Central memory CD8-positive, alpha-beta T cell (primary cell): ENCODE data around the gene ACAP2.

ENCODE experiments used
- ATAC-seq: fragments of 150-1000 bp; cut with Tn5 transposase; replicated peaks from 2 replicates; pipeline ENCODE4 v1.10.0; 2022; ENCODE audit warnings: mild to moderate bottlenecking, moderate FRiP score, moderate number of reproducible peaks; ENCODE audit not compliant: poor library complexity, severe bottlenecking; ENCODE audit errors: extremely low read depth
- DNase-seq, 2 donors: peaks; one replicate each; pipeline ENCODE4 v3.0.0; 2021; ENCODE audit warnings: low spot score in 2 of 2
- H3K27ac Mint-ChIP-seq: one replicate; pipeline ENCODE4 v1.8.0; 2022; ENCODE audit warnings: low read depth, mild to moderate bottlenecking, moderate library complexity, mixed read lengths
- H3K27me3 Mint-ChIP-seq: one replicate; pipeline ENCODE4 v1.8.0; 2022; ENCODE audit warnings: mixed read lengths
- H3K36me3 Mint-ChIP-seq: one replicate; pipeline ENCODE4 v1.8.0; 2022; ENCODE audit warnings: mild to moderate bottlenecking, moderate library complexity, mixed read lengths; ENCODE audit not compliant: insufficient read depth
- H3K4me1 Mint-ChIP-seq: one replicate; pipeline ENCODE4 v1.8.0; 2022; ENCODE audit warnings: mixed read lengths
- H3K4me3 Mint-ChIP-seq: one replicate; pipeline ENCODE4 v1.8.0; 2022; ENCODE audit warnings: mild to moderate bottlenecking, moderate library complexity, mixed read lengths
- H3K9me3 Mint-ChIP-seq: one replicate; pipeline ENCODE4 v1.8.0; 2022; ENCODE audit warnings: mixed read lengths

ACAP2 gene

DNA sequence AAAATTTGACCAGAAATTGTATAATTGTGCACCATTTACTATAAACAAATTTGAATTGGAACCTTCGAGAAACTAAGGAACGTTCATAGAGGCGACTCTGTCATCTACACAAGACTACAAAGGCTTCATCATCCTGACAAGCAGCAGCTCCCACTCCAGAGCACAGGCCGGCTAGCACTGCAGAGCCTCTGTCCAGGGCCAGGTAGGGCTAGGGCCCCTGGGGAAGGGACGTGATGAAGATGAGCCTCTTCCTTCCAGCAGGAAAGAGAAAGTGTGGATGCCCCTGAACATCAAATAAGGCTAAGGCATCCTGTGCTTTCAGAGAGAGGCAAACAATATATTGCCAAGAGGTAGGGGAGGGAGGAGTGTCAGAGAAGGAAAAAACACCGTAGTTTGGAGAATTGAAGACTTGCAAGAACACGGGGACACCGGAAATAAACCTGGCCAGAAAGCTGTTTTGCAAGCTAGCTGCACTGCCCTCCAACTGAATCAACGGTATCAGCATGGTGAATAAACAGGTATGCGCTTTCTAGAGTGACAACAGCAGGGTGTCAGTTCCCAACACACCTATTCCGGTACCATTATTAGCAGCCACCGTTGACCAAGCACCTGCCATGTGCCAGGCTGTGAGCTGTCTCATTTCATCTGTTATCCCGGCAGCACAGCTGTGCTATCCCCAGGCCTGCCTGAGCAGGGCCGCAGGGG lies 184.2 kb downstream of the ACAP2 start:
- ATAC-seq (no peak), DNase-seq (peak in 1 of 2 donors; percentile 9)
- Mint-ChIP-seq H3K36me3 (peaks cover 9% of the 10 kb centered on the region), H3K9me3 (no peaks in the 10 kb centered on the region), H3K27ac (peak overlapping the region; percentile 85), H3K27me3 (no peaks in the 10 kb centered on the region), H3K4me3 (peak overlapping the region; percentile 67), H3K4me1 (peaks cover 8% of the 10 kb centered on the region)

DNA sequence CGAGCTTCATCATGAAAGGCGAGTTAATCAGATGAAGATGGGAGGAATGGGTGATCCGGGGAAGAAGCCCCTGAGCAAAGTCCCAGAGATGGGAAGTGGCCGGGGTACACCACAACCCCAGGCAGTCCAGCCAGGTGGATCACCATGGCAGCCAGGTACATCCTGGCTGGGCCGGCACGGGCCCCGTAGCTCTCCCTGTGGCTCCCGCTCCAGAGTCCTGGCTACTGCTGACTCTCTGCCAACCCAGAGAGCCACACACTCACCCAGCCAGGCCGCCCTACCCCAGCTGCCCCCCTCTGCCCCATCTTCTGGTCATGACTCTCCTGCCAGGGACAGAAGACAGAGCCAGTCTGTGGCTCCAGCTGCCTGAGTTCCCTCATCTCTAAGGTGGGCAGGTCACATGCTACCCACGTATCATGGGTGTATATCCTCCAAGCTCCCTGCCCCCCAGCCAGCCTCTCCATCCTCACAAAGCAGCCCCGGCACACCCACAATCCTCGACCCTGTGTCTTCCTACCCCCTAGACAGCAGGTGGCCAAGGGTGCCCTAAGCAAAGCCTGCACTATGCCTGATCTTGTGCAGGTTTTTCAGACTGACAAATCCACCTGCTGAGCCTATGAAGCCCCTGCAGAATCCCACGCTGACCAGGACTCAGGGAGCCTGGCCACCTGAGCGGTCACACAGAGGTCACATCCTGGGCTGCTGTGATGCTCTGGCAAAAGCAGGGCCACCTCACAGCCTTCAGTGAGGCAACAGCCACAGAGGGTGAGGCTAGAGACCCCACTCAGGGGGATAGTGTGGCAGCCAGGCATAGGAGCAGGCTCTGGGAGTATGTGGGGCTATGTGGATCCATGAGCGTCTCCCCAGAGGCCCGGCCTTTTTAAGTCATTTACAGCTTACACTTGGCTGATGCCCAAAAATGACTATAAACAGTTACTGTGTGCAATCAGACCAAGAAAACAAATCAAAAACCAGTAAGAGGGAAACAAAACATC lies 185.1 kb downstream of the ACAP2 start:
- H3K4me3 Mint-ChIP-seq, result peak overlapping the region; percentile 67

DNA sequence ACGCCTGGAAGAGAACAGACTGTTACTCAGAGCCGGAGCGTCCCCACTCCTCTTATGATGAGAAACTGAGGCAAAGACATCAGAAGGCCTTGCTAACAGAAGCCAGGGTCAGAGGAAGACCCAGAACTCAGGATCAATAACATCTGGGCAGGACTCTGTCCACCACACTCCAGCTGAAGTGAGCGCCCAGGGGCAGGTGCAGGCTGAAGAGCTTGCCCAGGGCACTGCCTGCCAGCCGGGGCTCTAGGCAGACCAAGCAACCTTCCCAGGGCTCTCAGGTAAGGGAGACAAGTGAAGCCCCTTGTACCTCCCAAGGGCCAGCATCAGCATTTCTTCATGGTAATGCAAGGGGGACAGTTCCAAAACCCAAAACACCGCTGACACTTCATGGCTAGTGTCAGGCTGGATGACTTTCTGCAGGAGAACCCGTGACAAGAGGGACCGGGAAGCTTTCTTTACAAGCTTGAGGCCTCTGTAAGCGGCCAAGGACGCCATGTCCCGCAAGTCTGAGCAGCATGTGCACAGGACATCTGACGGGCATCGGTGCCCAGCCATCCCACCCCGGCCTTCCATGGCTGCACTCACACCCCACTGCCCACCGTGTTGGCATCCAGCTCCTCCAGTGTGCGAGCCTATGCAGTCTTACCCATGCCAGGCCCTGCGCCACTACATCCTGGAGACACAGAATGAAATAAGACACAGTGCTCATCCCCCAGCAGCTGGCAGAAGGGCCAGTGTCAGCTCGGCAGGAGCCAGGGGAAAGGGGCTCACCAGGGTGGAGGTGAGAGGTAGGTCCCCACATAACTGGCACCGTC lies 186.0 kb downstream of the ACAP2 start:
- Mint-ChIP-seq H3K36me3 (peaks cover 10% of the 10 kb centered on the region), H3K4me3 (no peak overlapping the region), H3K4me1 (peaks cover 19% of the 10 kb centered on the region), H3K27me3 (no peaks in the 10 kb centered on the region), H3K9me3 (no peaks in the 10 kb centered on the region), H3K27ac (no peak overlapping the region)
- no peak for ATAC-seq
- peak in 1 of 2 donors; percentile 8 for DNase-seq

More for the DNA sequence above, 185.1 kb downstream of the ACAP2 start:
- H3K9me3 Mint-ChIP-seq, result no peaks in the 10 kb centered on the region
- no peak for ATAC-seq
- H3K27ac Mint-ChIP-seq, result peak overlapping the region; percentile 85
- H3K4me1 Mint-ChIP-seq, result peaks cover 13% of the 10 kb centered on the region
- DNase-seq, result peak in 1 of 2 donors; percentile 8
- H3K27me3 Mint-ChIP-seq, result no peaks in the 10 kb centered on the region
- peaks cover 9% of the 10 kb centered on the region for H3K36me3 Mint-ChIP-seq

DNA sequence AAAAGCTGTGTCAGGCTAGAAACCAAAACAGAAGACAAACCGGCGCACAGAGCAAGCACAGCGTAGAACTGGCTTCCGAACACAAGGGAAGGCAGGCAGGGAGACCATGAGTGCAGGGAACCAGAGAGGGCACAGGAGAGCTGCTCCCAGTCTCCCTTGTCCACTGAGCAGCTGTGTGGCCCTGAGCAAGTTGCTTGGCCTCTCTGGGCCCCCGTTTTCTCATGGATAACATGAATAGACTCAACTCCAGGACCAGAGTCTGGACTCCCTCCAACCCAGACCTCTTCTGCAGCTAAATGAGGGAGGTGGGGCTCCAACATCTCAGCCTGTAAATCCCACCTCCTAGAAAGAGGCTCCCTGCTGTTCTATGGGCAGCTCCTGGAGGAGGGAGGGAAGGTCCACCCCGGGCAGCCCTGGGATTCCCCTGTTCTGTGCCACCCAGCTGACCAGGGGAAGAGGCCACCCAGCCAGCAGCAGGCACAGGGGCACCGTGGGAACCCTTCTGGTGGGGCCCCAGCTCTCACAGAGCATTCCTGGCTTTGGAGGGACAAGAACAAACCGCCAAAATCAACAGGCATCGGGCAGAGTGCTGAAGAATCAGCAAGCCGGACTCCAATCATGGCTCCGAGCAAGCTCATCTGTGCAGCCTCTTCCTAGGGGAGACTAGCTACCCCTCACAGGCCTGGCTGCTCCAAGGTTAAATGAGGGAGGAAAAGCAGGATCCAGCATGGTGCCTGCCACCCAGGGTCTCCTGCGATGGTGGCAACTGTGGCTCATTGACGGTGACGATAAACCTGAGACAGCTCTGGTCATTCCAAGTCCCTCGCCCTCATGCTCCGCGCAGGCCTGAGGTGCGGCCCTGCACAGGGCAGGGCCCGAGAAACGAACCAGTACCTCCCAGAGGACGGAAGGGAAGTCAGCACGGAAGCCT lies 187.0 kb downstream of the ACAP2 start:
- H3K27me3 Mint-ChIP-seq, result no peaks in the 10 kb centered on the region
- no peak overlapping the region for H3K27ac Mint-ChIP-seq
- no peak overlapping the region for H3K4me3 Mint-ChIP-seq
- H3K36me3 Mint-ChIP-seq, result peaks cover 10% of the 10 kb centered on the region
- no peaks in the 10 kb centered on the region for H3K9me3 Mint-ChIP-seq
- peaks cover 15% of the 10 kb centered on the region for H3K4me1 Mint-ChIP-seq
- ATAC-seq, result no peak
- DNase-seq, result peak in 1 of 2 donors; percentile 8

DNA sequence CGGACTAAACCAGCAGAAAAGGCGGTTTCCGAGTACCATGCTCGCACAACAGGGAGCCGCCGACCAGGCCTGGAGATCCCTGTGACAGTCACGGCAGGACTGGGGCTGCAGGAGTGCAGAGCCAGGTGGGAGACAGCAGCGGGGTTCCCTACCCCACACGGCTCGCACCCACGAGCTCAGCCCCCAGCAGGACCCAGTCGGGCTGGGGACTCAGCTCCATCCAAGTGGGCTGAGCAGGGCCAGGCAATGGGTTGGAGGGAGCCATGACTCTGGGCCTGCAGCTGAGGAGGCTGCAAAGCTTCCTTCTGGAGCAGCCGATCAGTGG lies 187.7 kb downstream of the ACAP2 start:
- no peak overlapping the region for H3K27ac Mint-ChIP-seq
- peaks cover 17% of the 10 kb centered on the region for H3K4me1 Mint-ChIP-seq
- no peak overlapping the region for H3K4me3 Mint-ChIP-seq
- DNase-seq, result no peak
- no peaks in the 10 kb centered on the region for H3K27me3 Mint-ChIP-seq
- no peaks in the 10 kb centered on the region for H3K9me3 Mint-ChIP-seq
- H3K36me3 Mint-ChIP-seq, result peaks cover 10% of the 10 kb centered on the region
- ATAC-seq, result no peak

DNA sequence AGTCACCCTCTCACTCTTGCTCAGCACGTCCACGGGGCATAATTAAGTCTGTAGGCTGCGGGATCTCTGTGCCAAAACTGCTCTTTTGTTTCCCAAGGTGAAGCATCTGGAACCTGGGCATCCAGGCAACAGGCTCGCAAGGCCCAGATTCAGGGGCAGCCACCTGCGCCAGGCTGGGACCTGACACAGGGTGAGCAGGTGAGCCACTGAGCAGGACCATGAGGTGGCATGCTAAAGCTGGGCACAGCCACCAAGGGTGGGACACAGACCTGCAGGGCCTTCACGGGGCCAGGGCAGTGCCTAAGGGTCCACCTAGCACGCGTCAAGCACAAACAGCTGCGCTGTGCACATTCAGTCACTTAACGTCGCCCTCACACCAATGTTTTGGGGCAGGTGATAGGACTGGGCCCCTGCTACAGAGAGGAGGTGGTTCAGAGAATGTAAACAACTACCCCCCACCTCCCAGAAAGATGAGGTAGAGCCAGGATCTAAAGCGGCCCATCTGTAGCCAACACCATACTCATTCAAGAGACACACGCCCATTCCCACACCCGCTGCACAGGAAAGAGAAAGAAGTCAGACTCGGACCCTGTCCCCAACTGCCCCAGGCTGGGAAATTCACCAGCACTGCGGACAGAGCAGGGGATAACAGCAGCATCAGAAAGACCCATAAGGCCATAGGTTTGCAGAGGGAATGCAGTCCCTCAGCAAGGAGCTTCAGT lies 188.2 kb downstream of the ACAP2 start:
- H3K4me1 Mint-ChIP-seq, result peaks cover 22% of the 10 kb centered on the region
- H3K4me3 Mint-ChIP-seq, result no peak overlapping the region
- ATAC-seq (no peak), DNase-seq (peak in 1 of 2 donors; percentile 8)
- H3K27me3 Mint-ChIP-seq, result no peaks in the 10 kb centered on the region
- no peaks in the 10 kb centered on the region for H3K9me3 Mint-ChIP-seq
- peaks cover 8% of the 10 kb centered on the region for H3K36me3 Mint-ChIP-seq
- H3K27ac Mint-ChIP-seq, result no peak overlapping the region

DNA sequence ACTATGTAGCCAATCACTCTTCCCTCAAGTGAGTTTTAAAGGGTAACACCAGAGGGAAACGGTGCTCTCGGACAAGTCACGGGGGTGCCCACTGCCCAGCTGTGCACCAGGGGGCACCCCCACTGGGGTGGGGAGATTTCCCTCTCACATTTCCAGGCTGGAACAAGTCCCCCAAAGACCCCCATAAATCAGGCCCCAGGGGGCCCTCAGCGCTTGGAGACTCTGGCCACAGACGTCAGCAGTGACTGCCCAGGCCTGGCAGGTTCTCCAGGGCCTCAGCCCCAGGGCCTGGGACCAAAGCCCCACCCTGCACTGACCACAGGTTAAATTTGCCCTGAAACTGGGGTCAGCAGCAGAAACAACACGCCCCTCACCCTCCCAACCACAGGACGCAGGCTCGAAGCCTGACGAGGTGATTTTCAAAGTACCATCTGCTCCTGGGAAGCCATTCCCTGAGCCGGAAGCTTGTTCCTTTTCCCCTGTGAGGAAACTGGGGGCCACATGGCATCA lies 188.8 kb downstream of the ACAP2 start:
- Mint-ChIP-seq H3K27ac (no peak overlapping the region), H3K9me3 (no peaks in the 10 kb centered on the region), H3K27me3 (no peaks in the 10 kb centered on the region), H3K36me3 (peaks cover 5% of the 10 kb centered on the region), H3K4me3 (no peak overlapping the region), H3K4me1 (peaks cover 23% of the 10 kb centered on the region)
- DNase-seq (no peak), ATAC-seq (no peak)

DNA sequence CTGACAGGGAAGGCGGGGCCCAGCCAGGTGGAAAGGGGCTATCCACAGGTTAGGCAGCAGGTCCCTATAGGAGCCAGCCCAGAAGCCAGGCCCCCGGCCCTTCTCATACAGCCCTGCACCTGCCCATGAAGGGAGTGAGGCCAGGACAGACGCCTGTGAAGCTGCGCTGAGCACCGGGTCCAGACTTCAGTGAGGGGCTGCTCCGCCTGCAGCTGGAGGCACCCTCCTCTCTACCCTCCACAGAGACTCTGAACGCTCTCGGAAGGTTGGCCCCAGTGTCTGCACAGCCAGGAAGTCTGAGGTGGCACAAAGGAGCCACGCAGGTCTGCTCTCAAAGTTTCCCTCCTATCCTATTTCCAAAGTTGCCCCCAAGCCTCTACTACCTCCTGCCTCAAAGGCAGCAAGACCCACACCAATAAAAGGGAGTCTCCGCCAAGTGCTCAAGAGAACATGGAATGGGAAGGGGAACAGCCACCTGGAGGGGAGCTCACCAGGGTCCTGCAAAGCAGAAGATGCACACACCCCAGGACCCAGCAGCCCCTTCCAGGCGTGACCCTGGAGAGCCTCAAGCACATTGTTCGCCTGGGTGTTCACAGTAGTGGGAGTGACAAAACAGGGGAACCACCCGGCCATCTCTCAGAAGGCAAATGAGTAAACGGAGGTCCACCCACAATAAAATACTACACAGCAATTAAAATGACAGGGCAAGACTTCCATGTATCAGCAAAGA lies 191.3 kb downstream of the ACAP2 start:
- Mint-ChIP-seq H3K27me3 (no peaks in the 10 kb centered on the region), H3K9me3 (no peaks in the 10 kb centered on the region), H3K4me3 (no peak overlapping the region), H3K27ac (peak overlapping the region; percentile 67), H3K4me1 (peaks cover 31% of the 10 kb centered on the region), H3K36me3 (peaks cover 4% of the 10 kb centered on the region)
- DNase-seq (peak; percentile 7 to 9), ATAC-seq (no peak)

DNA sequence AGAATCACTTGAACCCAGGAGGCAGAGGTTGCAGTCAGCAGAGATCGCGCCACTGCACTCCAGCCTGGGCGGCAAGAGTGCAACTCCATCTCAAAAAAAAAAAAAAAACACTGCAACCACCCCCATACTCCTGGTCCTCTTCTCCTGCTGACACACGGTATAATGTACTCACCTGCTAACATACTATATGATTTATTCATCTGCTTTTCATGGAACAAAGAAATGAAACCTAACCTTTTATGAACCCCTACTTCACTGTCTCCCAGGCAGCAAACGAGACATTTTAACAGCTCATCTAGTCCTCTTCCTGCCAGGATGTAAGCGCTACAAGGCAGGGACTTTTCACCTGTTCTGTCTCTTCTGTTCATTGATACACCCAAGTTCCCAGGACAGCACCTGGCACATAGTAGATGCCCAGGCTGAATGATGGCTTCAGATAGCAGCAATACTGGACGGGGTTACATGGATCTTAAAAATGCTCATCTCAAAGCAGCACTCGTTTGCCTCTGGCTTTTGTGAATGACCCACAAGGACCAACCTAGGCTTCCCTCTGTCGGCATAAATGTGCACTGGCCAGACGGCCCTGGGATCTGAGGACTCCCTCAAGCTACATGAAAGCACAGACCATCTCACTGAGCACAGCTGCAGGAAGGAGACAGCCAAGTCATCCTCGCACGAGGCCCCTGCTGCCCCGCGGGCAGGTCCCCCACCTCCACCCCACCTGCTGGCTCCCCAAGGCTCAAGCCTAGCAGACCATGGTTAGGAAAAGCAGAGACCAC lies 192.2 kb downstream of the ACAP2 start:
- DNase-seq (no peak), ATAC-seq (no peak)
- H3K4me3 Mint-ChIP-seq, result no peak overlapping the region
- H3K36me3 Mint-ChIP-seq, result peaks cover 4% of the 10 kb centered on the region
- H3K27me3 Mint-ChIP-seq, result no peaks in the 10 kb centered on the region
- no peak overlapping the region for H3K27ac Mint-ChIP-seq
- no peaks in the 10 kb centered on the region for H3K9me3 Mint-ChIP-seq
- peaks cover 35% of the 10 kb centered on the region for H3K4me1 Mint-ChIP-seq

DNA sequence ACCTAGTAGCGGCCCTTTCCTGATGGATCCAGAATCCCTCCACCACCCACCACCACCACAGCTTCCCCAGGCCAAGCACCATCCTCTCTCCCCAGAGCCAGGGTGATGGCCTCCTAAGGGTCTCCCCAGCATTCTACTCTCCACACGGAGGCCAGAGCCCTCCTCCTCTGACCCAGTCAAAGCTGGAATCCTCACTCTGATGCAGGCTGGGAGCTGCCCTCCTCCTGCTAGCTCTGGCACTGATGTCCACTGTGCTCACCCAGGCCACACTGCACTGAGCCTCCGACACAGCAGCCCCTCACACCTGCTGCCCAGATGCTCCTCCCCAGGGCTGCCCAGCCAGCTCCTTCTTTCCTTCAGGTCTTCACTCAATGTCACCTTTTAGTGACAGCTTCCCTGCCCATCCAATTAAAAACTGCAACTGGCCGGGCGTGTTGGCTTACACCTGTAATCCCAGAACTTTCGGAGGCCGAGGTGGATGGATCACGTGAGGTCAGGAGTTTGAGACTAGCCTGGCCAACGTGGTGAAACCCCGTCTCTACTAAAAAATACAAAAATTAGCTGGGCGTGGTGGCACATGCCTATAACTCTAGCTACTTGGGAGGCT lies 192.9 kb downstream of the ACAP2 start:
- H3K4me3 Mint-ChIP-seq, result no peak overlapping the region
- H3K9me3 Mint-ChIP-seq, result no peaks in the 10 kb centered on the region
- H3K27ac Mint-ChIP-seq, result peak overlapping the region; percentile 82
- DNase-seq, result no peak
- peaks cover 4% of the 10 kb centered on the region for H3K36me3 Mint-ChIP-seq
- no peak for ATAC-seq
- H3K27me3 Mint-ChIP-seq, result no peaks in the 10 kb centered on the region
- peaks cover 37% of the 10 kb centered on the region for H3K4me1 Mint-ChIP-seq
